ENCODE data around the gene RAC2.

The RAC2 gene

GRCh38 chr22:37275622-37276021 lies 31.6 kb upstream of the RAC2 start:
- Histone ChIP-seq H3K27ac (ENCODE audit: low read depth, low read length) (no peak overlapping the region), H3K36me3 (ENCODE audit: control insufficient read depth, insufficient read depth, low read length) (no peaks in the 10 kb centered on the region), H3K4me1 (ENCODE audit: control insufficient read depth, insufficient read depth, low read length) (no peaks in the 10 kb centered on the region; the same call in 1 of the 2 replicates), H3K9me3 (ENCODE audit: control insufficient read depth, insufficient read depth, low read depth, low read length) (no peaks in the 10 kb centered on the region), H3K27me3 (ENCODE audit: control insufficient read depth, insufficient read depth, low read length) (no peaks in the 10 kb centered on the region), H3K4me3 (ENCODE audit: low read depth, low read length) (no peak overlapping the region), H3K9ac (ENCODE audit: low read length) (no peak overlapping the region)

DNA sequence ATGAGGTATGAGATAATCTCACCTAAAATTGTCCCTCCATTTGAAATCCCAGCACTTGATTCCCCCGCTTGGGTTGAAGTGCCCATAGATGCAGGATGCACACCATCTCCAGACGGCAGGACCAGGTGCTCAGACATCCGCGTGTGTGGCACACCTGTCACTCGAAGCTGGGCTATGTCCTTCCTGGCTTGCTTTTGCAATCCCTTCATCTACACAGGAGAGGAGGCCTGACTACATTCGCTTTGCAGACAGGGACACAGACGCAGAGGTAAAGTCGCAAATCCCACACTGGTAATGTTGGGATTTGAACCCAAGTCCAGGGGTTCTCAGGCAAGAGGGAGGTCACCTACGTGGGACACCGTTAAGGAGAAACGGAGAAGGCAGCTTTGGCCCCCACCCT lies 31.1 kb upstream of the RAC2 start:
- Histone ChIP-seq H3K4me1 (ENCODE audit: control insufficient read depth, insufficient read depth, low read length) (no peaks in the 10 kb centered on the region; the same call in 1 of the 2 replicates), H3K36me3 (ENCODE audit: control insufficient read depth, insufficient read depth, low read length) (no peaks in the 10 kb centered on the region)

DNA sequence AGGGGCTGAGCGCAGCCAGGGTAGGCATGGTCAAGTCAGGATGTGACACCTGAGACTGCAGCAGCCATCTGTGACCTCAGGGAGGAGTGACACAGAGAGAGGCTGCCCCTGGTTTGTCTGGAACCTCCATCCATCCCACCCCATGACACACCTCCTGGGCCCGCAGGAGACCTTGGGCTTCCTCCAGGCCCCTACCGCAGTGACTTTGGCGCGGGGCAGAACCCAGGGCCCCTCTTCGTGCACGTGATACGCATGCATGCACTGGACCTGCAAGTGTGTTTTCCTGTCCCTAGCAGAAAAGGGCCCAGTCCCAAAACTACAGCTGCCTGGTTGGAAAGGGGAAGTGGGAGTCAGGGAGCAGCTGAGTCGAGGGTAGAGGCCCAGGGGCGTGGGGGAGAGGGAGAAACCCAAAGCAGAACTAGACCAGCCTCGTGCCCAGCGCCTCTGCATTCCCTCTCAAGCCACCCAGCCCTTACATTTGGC lies 30.4 kb upstream of the RAC2 start:
- no peaks in the 10 kb centered on the region for H3K36me3 ChIP-seq (ENCODE audit: control insufficient read depth, insufficient read depth, low read length)
- H3K4me3 ChIP-seq (ENCODE audit: low read depth, low read length) = no peak overlapping the region
- no peaks in the 10 kb centered on the region for H3K27me3 ChIP-seq (ENCODE audit: control insufficient read depth, insufficient read depth, low read length)
- H3K9me3 ChIP-seq (ENCODE audit: control insufficient read depth, insufficient read depth, low read depth, low read length) = no peaks in the 10 kb centered on the region
- H3K9ac ChIP-seq (ENCODE audit: low read length) = no peak overlapping the region
- no peaks in the 10 kb centered on the region; the same call in 1 of the 2 replicates for H3K4me1 ChIP-seq (ENCODE audit: control insufficient read depth, insufficient read depth, low read length)
- H3K27ac ChIP-seq (ENCODE audit: low read depth, low read length) = no peak overlapping the region

More for the DNA sequence above, 31.1 kb upstream of the RAC2 start:
- Histone ChIP-seq H3K27me3 (ENCODE audit: control insufficient read depth, insufficient read depth, low read length) (no peaks in the 10 kb centered on the region), H3K9ac (ENCODE audit: low read length) (no peak overlapping the region), H3K4me3 (ENCODE audit: low read depth, low read length) (no peak overlapping the region), H3K9me3 (ENCODE audit: control insufficient read depth, insufficient read depth, low read depth, low read length) (no peaks in the 10 kb centered on the region), H3K27ac (ENCODE audit: low read depth, low read length) (no peak overlapping the region)

- Histone ChIP-seq H3K36me3 (ENCODE audit: control insufficient read depth, insufficient read depth, low read length) (no peaks in the 10 kb centered on the region), H3K27ac (ENCODE audit: low read depth, low read length) (no peak overlapping the region), H3K4me1 (ENCODE audit: control insufficient read depth, insufficient read depth, low read length) (no peaks in the 10 kb centered on the region), H3K27me3 (ENCODE audit: control insufficient read depth, insufficient read depth, low read length) (no peaks in the 10 kb centered on the region), H3K4me3 (ENCODE audit: low read depth, low read length) (no peak overlapping the region), H3K9me3 (ENCODE audit: control insufficient read depth, insufficient read depth, low read depth, low read length) (no peaks in the 10 kb centered on the region), H3K9ac (ENCODE audit: low read length) (no peak overlapping the region)
Observed at GRCh38 chr22:37273846-37274225, 29.8 kb upstream of the RAC2 start.

DNA sequence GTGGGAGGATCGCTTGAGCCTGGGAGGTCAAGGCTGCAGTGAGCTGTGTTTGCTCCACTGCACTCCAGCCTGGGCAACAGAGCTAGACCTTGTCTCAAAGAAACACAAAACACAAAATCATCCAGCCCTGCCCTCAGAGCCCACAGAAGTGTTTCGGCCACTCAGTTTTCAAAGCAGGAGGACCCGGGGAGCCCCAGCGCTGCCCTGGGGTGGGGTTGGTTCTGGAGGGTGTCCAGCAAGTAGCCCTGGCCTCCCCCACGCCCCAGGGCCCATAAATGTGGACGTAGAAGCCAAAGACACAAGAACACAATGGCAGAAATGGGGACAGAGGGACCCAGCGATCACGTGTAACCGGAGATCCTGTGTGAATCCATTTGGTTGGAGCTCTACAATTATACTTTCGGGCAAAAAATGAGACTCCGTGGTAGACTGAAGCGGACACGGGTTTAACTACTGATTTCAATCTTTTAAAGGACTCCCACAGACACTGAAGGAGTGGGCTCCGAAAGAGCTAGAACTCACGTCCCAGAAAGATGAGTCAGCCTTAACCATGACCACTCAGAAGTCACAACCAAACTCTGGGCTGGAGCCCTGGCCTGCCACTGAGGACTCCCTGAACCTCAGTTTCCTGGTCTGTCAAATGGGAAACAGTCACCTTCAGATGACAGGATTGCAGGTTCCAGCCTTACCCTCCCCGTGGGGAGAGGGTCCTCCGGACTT lies 29.2 kb upstream of the RAC2 start:
- Histone ChIP-seq H3K4me3 (ENCODE audit: low read depth, low read length) (no peak overlapping the region), H3K4me1 (ENCODE audit: control insufficient read depth, insufficient read depth, low read length) (no peaks in the 10 kb centered on the region), H3K9me3 (ENCODE audit: control insufficient read depth, insufficient read depth, low read depth, low read length) (no peaks in the 10 kb centered on the region), H3K27me3 (ENCODE audit: control insufficient read depth, insufficient read depth, low read length) (no peaks in the 10 kb centered on the region), H3K36me3 (ENCODE audit: control insufficient read depth, insufficient read depth, low read length) (no peaks in the 10 kb centered on the region), H3K9ac (ENCODE audit: low read length) (no peak overlapping the region), H3K27ac (ENCODE audit: low read depth, low read length) (no peak overlapping the region)

- H3K4me1 ChIP-seq (ENCODE audit: control insufficient read depth, insufficient read depth, low read length) = no peaks in the 10 kb centered on the region; the same call in 1 of the 2 replicates
- no peak overlapping the region for H3K27ac ChIP-seq (ENCODE audit: low read depth, low read length)
- H3K27me3 ChIP-seq (ENCODE audit: control insufficient read depth, insufficient read depth, low read length) = no peaks in the 10 kb centered on the region
- H3K36me3 ChIP-seq (ENCODE audit: control insufficient read depth, insufficient read depth, low read length) = no peaks in the 10 kb centered on the region
- no peak overlapping the region for H3K4me3 ChIP-seq (ENCODE audit: low read depth, low read length)
- no peaks in the 10 kb centered on the region for H3K9me3 ChIP-seq (ENCODE audit: control insufficient read depth, insufficient read depth, low read depth, low read length)
- H3K9ac ChIP-seq (ENCODE audit: low read length) = no peak overlapping the region
Observed at GRCh38 chr22:37270928-37271650, 27.0 kb upstream of the RAC2 start.

DNA sequence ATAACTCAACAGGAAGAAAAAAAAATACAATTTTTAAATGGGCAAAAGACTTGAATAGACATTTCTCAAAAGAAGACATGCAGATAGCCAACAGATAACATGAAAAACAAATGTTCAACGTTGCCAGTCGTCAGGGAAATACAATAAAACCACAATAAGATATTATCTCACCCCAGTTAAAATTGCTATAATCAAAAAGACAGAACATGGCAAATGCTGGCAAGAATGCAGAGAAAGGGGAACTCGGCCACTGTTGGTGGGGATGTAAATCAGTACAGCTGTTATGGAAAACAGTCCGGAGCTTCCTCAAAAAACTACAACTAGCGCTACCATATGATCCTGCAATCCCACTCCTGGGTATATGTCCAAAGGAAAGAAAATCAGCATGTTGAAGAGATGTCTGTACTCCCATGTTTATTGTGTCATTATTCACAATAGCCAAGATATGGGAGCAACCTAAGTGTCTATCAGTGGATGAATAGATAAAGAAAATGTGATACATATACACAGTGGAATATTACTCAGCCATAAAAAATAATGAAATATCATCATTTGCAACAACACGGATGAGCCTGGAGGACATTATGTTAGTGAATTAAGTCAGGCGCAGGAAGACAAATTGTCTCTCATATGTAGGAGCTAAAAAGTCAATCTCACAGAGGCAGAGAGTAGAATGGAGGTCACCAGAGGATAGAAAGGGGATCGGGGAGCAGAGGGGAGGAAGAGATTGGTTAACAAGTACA lies 26.0 kb upstream of the RAC2 start:
- H3K27ac ChIP-seq (ENCODE audit: low read depth, low read length) = no peak overlapping the region
- H3K4me1 ChIP-seq (ENCODE audit: control insufficient read depth, insufficient read depth, low read length) = no peaks in the 10 kb centered on the region; the same call in 1 of the 2 replicates
- no peaks in the 10 kb centered on the region for H3K27me3 ChIP-seq (ENCODE audit: control insufficient read depth, insufficient read depth, low read length)
- H3K9ac ChIP-seq (ENCODE audit: low read length) = no peak overlapping the region
- H3K9me3 ChIP-seq (ENCODE audit: control insufficient read depth, insufficient read depth, low read depth, low read length) = 0 out of 2 replicates have a peak, but pooled peaks cover under 1% of the 10 kb centered on the region
- no peak overlapping the region for H3K4me3 ChIP-seq (ENCODE audit: low read depth, low read length)
- no peaks in the 10 kb centered on the region for H3K36me3 ChIP-seq (ENCODE audit: control insufficient read depth, insufficient read depth, low read length)

DNA sequence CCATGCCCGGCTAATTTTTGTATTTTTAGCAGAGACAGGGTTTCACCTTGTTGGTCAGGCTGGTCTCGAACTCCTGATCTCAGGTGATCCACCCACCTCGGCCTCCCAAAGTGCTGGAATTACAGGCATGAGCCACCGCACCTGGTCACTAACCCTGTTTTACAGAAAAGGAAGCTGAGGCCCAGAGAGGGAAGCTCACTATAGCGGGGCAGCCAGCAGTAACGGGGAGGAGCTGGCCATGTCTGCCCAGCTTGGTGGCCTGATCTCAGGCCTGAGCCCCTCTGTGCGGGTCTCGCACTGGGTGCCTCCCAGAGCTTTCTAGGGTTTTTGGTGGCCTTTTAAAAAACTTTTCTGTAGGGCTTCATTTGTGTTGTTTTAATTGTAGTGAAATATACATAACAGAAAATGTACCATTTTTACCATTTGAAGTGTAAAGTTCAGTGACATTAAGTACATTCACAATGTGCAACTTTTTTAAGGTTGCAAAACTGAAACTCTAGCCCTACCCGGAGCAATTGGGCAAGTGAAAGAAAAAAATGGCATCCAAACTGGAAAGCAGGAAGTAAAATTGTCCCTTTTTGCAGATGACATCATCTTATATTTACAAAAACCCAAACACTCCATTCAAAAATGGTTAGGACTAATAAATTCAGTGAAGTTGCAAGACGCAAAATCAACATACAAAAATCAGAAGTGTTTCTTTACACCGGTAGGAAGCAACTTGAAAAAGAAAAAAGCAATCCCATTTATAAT lies 23.8 kb upstream of the RAC2 start:
- Histone ChIP-seq H3K9ac (ENCODE audit: low read length) (no peak overlapping the region), H3K9me3 (ENCODE audit: control insufficient read depth, insufficient read depth, low read depth, low read length) (peaks cover 18% of the 10 kb centered on the region), H3K27me3 (ENCODE audit: control insufficient read depth, insufficient read depth, low read length) (no peaks in the 10 kb centered on the region), H3K4me3 (ENCODE audit: low read depth, low read length) (no peak overlapping the region), H3K36me3 (ENCODE audit: control insufficient read depth, insufficient read depth, low read length) (no peaks in the 10 kb centered on the region), H3K4me1 (ENCODE audit: control insufficient read depth, insufficient read depth, low read length) (no peaks in the 10 kb centered on the region; the same call in 1 of the 2 replicates), H3K27ac (ENCODE audit: low read depth, low read length) (no peak overlapping the region)

- H3K4me1 ChIP-seq (ENCODE audit: control insufficient read depth, insufficient read depth, low read length) = no peaks in the 10 kb centered on the region; the same call in 1 of the 2 replicates
Observed at GRCh38 chr22:37267135-37267587, 23.1 kb upstream of the RAC2 start.

GRCh38 chr22:37266581-37267134 lies 22.6 kb upstream of the RAC2 start:
- no peaks in the 10 kb centered on the region for H3K36me3 ChIP-seq (ENCODE audit: control insufficient read depth, insufficient read depth, low read length)
- H3K9me3 ChIP-seq (ENCODE audit: control insufficient read depth, insufficient read depth, low read depth, low read length) = peaks cover 18% of the 10 kb centered on the region
- no peak overlapping the region for H3K9ac ChIP-seq (ENCODE audit: low read length)
- no peak overlapping the region for H3K27ac ChIP-seq (ENCODE audit: low read depth, low read length)
- no peaks in the 10 kb centered on the region; the same call in 1 of the 2 replicates for H3K4me1 ChIP-seq (ENCODE audit: control insufficient read depth, insufficient read depth, low read length)
- no peak overlapping the region for H3K4me3 ChIP-seq (ENCODE audit: low read depth, low read length)
- 0 out of 2 replicates have a peak, but pooled peaks cover 3% of the 10 kb centered on the region for H3K27me3 ChIP-seq (ENCODE audit: control insufficient read depth, insufficient read depth, low read length)

More at GRCh38 chr22:37267135-37267587, 23.1 kb upstream of the RAC2 start:
- no peak overlapping the region for H3K9ac ChIP-seq (ENCODE audit: low read length)
- H3K36me3 ChIP-seq (ENCODE audit: control insufficient read depth, insufficient read depth, low read length) = no peaks in the 10 kb centered on the region
- H3K27ac ChIP-seq (ENCODE audit: low read depth, low read length) = no peak overlapping the region
- H3K4me3 ChIP-seq (ENCODE audit: low read depth, low read length) = no peak overlapping the region
- 0 out of 2 replicates have a peak, but pooled peaks cover 3% of the 10 kb centered on the region for H3K27me3 ChIP-seq (ENCODE audit: control insufficient read depth, insufficient read depth, low read length)
- peaks cover 18% of the 10 kb centered on the region for H3K9me3 ChIP-seq (ENCODE audit: control insufficient read depth, insufficient read depth, low read depth, low read length)

Data from HUES6 (cell line).